HepG2 (cell line): ENCODE data around the gene FAM118B. TPM values are rescaled to one million over a fixed set of nuclear protein-coding genes. Genes with fewer than 3 reads are reported as not detected.

Experiments
- BATF2 ChIP-seq: sonication (generic); formaldehyde crosslinking; IDR thresholded peaks from 2 replicates; pipeline ENCODE4 v1.8.0; 2022; ENCODE audit warnings: mild to moderate bottlenecking, missing genetic modification reagents, moderate library complexity
- GATA4 ChIP-seq: sonication (generic); IDR thresholded peaks from 2 replicates; pipeline ENCODE4 v1.6.1; 2016; ENCODE audit warnings: antibody characterized with exemption, low read depth, borderline replicate concordance
- GRHL1 ChIP-seq: sonication (generic); formaldehyde crosslinking; conservative IDR thresholded peaks from 2 replicates; pipeline ENCODE4 v1.8.0; 2022; ENCODE audit warnings: missing genetic modification reagents
- KAT8 ChIP-seq: IDR thresholded peaks from 2 replicates; pipeline ENCODE4 v1.6.1; 2016; ENCODE audit warnings: missing genetic modification reagents, missing compliant biosample characterization
- KMT2A ChIP-seq: sonication (generic); formaldehyde crosslinking; IDR thresholded peaks from 2 replicates; pipeline ENCODE4 v1.4.0; 2020; ENCODE audit warnings: missing genetic modification reagents
- MAX ChIP-seq: IDR thresholded peaks from 2 replicates; pipeline ENCODE4 v1.6.1; 2012; ENCODE audit warnings: inconsistent platforms
- MEF2D ChIP-seq: sonication (generic); formaldehyde crosslinking; IDR thresholded peaks from 2 replicates; pipeline ENCODE4 v1.5.1; 2020; ENCODE audit warnings: mild to moderate bottlenecking, missing genetic modification reagents
- NR2F2 ChIP-seq: IDR thresholded peaks from 2 replicates; pipeline ENCODE4 v1.6.1; 2012; ENCODE audit warnings: low read depth, inconsistent platforms, borderline replicate concordance
- NR2F6 ChIP-seq, 2 experiments: IDR thresholded peaks; 2 replicates each; pipeline ENCODE4 v1.6.1; 2016; ENCODE audit warnings: antibody characterized with exemption in 1 of 2, mild to moderate bottlenecking in 1 of 2
- NRL ChIP-seq: sonication (generic); formaldehyde crosslinking; IDR thresholded peaks from 2 replicates; pipeline ENCODE4 v1.5.0; 2020; ENCODE audit warnings: missing genetic modification reagents, mild to moderate bottlenecking, moderate library complexity, borderline replicate concordance
- PPARG ChIP-seq: conservative IDR thresholded peaks from 2 replicates; pipeline ENCODE4 v1.6.1; 2016; ENCODE audit warnings: missing biosample characterization, missing genetic modification reagents
- PRDM15 ChIP-seq: sonication (generic); formaldehyde crosslinking; IDR thresholded peaks from 2 replicates; pipeline ENCODE4 v1.4.0; 2020; ENCODE audit warnings: missing genetic modification reagents
- SALL1 ChIP-seq: sonication (generic); formaldehyde crosslinking; IDR thresholded peaks from 2 replicates; pipeline ENCODE4 v1.8.0; 2022; ENCODE audit warnings: mild to moderate bottlenecking, missing genetic modification reagents
- SNAPC2 ChIP-seq: sonication (generic); formaldehyde crosslinking; IDR thresholded peaks from 2 replicates; pipeline ENCODE4 v1.8.1; 2022; ENCODE audit warnings: mild to moderate bottlenecking, missing genetic modification reagents
- SRSF1 ChIP-seq: fragments of 200-400 bp; formaldehyde crosslinking; optimal IDR thresholded peaks from 2 replicates; pipeline ENCODE3; 2017; ENCODE audit warnings: mild to moderate bottlenecking, low read depth, low read length, moderate library complexity
- YEATS2 ChIP-seq: sonication (generic); formaldehyde crosslinking; IDR thresholded peaks from 2 replicates; pipeline ENCODE4 v1.4.0; 2020; ENCODE audit warnings: missing genetic modification reagents, borderline replicate concordance
- ZBTB44 ChIP-seq: sonication (generic); formaldehyde crosslinking; IDR thresholded peaks from 2 replicates; pipeline ENCODE4 v1.4.0; 2020; ENCODE audit warnings: missing genetic modification reagents
- ZMAT3 ChIP-seq: sonication (generic); formaldehyde crosslinking; conservative IDR thresholded peaks from 2 replicates; pipeline ENCODE4 v1.7.0; 2021; ENCODE audit warnings: missing genetic modification reagents
- ZNF275 ChIP-seq: sonication (generic); formaldehyde crosslinking; IDR thresholded peaks from 2 replicates; pipeline ENCODE4 v1.8.0; 2022; ENCODE audit warnings: missing genetic modification reagents, mild to moderate bottlenecking, inconsistent platforms, borderline replicate concordance
- ZNF317 ChIP-seq: sonication (generic); formaldehyde crosslinking; IDR thresholded peaks from 2 replicates; pipeline ENCODE4 v1.5.0; 2020; ENCODE audit warnings: mild to moderate bottlenecking, missing genetic modification reagents
- ZNF883 ChIP-seq: sonication (generic); formaldehyde crosslinking; IDR thresholded peaks from 2 replicates; pipeline ENCODE4 v1.5.1; 2020; ENCODE audit warnings: mild to moderate bottlenecking, missing genetic modification reagents; ENCODE audit errors: not compliant biosample characterization
- ZSCAN22 ChIP-seq: sonication (generic); formaldehyde crosslinking; IDR thresholded peaks from 2 replicates; pipeline ENCODE4 v1.4.0; 2020; ENCODE audit warnings: mild to moderate bottlenecking, missing genetic modification reagents
- polyA plus RNA-seq, 8 experiments: library from polyadenylated mRNA; depleted of rRNA in 3 of 8; stranded (reverse) in 7 of 8; unstranded in 1 of 8; fragments of >200 nt; fragmentation: Illumina TruSeq in 4 of 8; extraction: Trizol in 4 of 8; gene quantifications; 2 replicates each; pipeline versions ENCODE4 v1.2.1 to v1.2.3, GENCODE V29; 2011 to 2016; ENCODE audit warnings: low read depth in 4 of 8, missing spikeins in 1 of 8, mixed read lengths in 1 of 8; ENCODE audit not compliant: insufficient read depth in 1 of 8
- total RNA-seq, 5 experiments: library from RNA; depleted of rRNA; stranded (reverse); fragments of >200 nt; fragmentation: Illumina TruSeq; extraction: Trizol; gene quantifications; 2 replicates each; pipeline ENCODE4 v1.2.3, GENCODE V29; 2016; ENCODE audit warnings: low read depth in 1 of 5

Gene FAM118B
- total and polyA plus RNA-seq, 2 of the 13 experiments (the other 11 are each of a cell fraction or from before 2014, with no cell fraction given), result 10.2 to 25.7 TPM

GRCh38 chr11:126193038-126193478, 18.5 kb upstream of the FAM118B start (continued):
- TF ChIP-seq SALL1 (CRISPR knock-in tag) (peak; percentile 58; the same call in 1 of the 2 replicates), NRL (peak; percentile 70; the same call in 1 of the 2 replicates), ZNF883 (CRISPR knock-in tag) (no peak), PRDM15 (no peak), BATF2 (CRISPR knock-in tag) (no peak), MEF2D (CRISPR knock-in tag) (no peak), NR2F6 (IDR thresholded peaks at IDR 0.05) (peak; percentile 95), NR2F6 (CRISPR knock-in tag; IDR thresholded peaks at IDR 0.05) (peak; percentile 97), ZNF275 (no peak), PPARG (CRISPR knock-in tag) (peak; percentile 39; the same call in 1 of the 2 replicates), KMT2A (no peak), GATA4 (0 out of 2 replicates have a peak, but pooled peaks have one; percentile 26), ZBTB44 (CRISPR knock-in tag) (no peak), KAT8 (CRISPR knock-in tag) (0 out of 2 replicates have a peak, but pooled peaks have one; percentile 35), YEATS2 (CRISPR knock-in tag) (no peak), ZSCAN22 (CRISPR knock-in tag) (no peak), SNAPC2 (CRISPR knock-in tag) (no peak), NR2F2 (peak; percentile 85), ZNF317 (CRISPR knock-in tag) (peak; percentile 61; the same call in 1 of the 2 replicates), GRHL1 (CRISPR knock-in tag) (no peak), MAX (0 out of 2 replicates have a peak, but pooled peaks have one; percentile 30), SRSF1 (peak; percentile 38), ZMAT3 (CRISPR knock-in tag) (no peak)
